HG03103 (cell line): Measurements from ENCODE around the gene MYLIP.

Source experiments
- ATAC-seq: cut with Tn5 transposase; IDR thresholded peaks from one replicate; pipeline ENCODE4 v1.9.1; 2021; ENCODE audit warnings: low read depth; ENCODE audit not compliant: unreplicated experiment

MYLIP gene

GRCh38 chr6:16136621-16137450, 8.0 kb downstream of the MYLIP start:
- ATAC-seq: no peak

- ATAC-seq: no peak
These were observed 8.5 kb downstream of the MYLIP start for GRCh38 chr6:16137451-16137801.

GRCh38 chr6:16139556-16139955, 10.7 kb downstream of the MYLIP start:
- no peak for ATAC-seq

GRCh38 chr6:16140607-16141006, 11.7 kb downstream of the MYLIP start:
- ATAC-seq: no peak

- no peak for ATAC-seq
These were observed 12.6 kb downstream of the MYLIP start for GRCh38 chr6:16141514-16141913.

GRCh38 chr6:16145038-16145437, 16.2 kb downstream of the MYLIP start:
- ATAC-seq: no peak

GRCh38 chr6:16146028-16146427, 17.1 kb downstream of the MYLIP start:
- ATAC-seq: no peak

GRCh38 chr6:16146527-16146955, 17.7 kb downstream of the MYLIP start:
- no peak for ATAC-seq

- no peak for ATAC-seq
These were observed 19.6 kb downstream of the MYLIP start for GRCh38 chr6:16148498-16148897.

GRCh38 chr6:16149305-16149704, 20.4 kb downstream of the MYLIP start:
- no peak for ATAC-seq

GRCh38 chr6:16150098-16150497, 21.2 kb downstream of the MYLIP start:
- no peak for ATAC-seq

GRCh38 chr6:16153211-16153820, 24.4 kb downstream of the MYLIP start:
- ATAC-seq: no peak

GRCh38 chr6:16154904-16155303, 26.0 kb downstream of the MYLIP start:
- no peak for ATAC-seq

GRCh38 chr6:16157492-16157891, 28.6 kb downstream of the MYLIP start:
- ATAC-seq: no peak

- ATAC-seq: no peak
These were observed 29.0 kb downstream of the MYLIP start for GRCh38 chr6:16157909-16158308.

- ATAC-seq: no peak
These were observed 30.2 kb downstream of the MYLIP start for GRCh38 chr6:16158943-16159557.

GRCh38 chr6:16160794-16161193, 31.9 kb downstream of the MYLIP start:
- ATAC-seq: no peak

GRCh38 chr6:16162003-16162402, 33.1 kb downstream of the MYLIP start:
- ATAC-seq: no peak

- ATAC-seq: no peak
These were observed 34.2 kb downstream of the MYLIP start for GRCh38 chr6:16163066-16163465.

- no peak for ATAC-seq
These were observed 34.8 kb downstream of the MYLIP start for GRCh38 chr6:16163535-16164300.

- ATAC-seq: no peak
These were observed 36.8 kb downstream of the MYLIP start for GRCh38 chr6:16165641-16166040.
